Measurements from ENCODE around the gene EFCAB9.

Gene EFCAB9

DNA sequence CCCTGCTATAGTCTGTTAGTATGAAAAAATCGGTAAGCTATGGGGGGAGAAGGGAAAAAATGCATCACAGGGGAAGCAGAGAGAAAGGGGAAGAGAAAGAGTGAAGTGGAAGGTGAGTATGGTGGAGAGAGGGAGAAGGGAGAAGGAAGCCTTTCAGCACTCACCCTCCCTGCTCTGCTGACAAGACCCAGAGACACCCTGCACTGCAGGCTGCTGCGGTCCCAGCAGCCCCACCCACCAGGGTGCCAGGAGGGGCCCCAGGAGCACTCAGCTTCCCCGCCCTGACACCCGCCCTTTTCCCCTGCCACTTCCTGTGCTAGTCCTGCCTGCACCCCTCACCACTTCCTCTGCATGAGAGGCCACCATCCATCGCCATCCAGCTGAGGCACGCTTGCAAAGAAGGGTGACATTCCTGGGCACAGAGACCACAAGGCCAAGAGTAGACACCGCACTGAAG lies 18.7 kb upstream of the EFCAB9 start:
- no peaks in the 10 kb centered on the region for H3K9me3 Mint-ChIP-seq
- H3K27ac Mint-ChIP-seq: peak overlapping the region; percentile 91
- peaks cover 30% of the 10 kb centered on the region for H3K36me3 Mint-ChIP-seq (ENCODE audit: low read depth)
- H3K4me3 Mint-ChIP-seq: peak overlapping the region; percentile 80
- peaks cover 97% of the 10 kb centered on the region for H3K4me1 Mint-ChIP-seq (ENCODE audit: low read depth)
- no peaks in the 10 kb centered on the region for H3K27me3 Mint-ChIP-seq

DNA sequence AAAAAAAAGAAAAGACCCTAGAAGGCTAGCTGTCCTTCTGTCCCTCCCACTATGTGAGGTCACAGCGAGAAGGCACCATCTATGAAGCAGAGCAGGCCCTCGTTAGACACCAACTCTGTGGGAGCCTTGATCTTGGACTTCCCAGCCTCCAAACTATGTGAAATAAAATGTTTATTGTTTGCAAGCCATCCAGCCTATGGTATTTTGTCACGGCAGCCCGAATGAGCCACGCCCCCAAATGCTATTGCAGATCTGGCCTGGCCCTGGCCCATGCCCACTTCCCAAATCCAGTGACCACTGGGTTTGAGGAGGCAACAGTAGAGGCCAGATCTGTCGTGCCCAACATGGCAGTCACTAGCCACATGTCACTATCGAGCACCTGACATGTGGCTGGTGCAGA lies 16.8 kb upstream of the EFCAB9 start:
- Mint-ChIP-seq H3K9me3 (no peaks in the 10 kb centered on the region), H3K36me3 (ENCODE audit: low read depth) (peaks cover 21% of the 10 kb centered on the region), H3K27me3 (no peaks in the 10 kb centered on the region), H3K27ac (peak overlapping the region; percentile 75), H3K4me3 (peak overlapping the region; percentile 30), H3K4me1 (ENCODE audit: low read depth) (peaks cover 99% of the 10 kb centered on the region)

DNA sequence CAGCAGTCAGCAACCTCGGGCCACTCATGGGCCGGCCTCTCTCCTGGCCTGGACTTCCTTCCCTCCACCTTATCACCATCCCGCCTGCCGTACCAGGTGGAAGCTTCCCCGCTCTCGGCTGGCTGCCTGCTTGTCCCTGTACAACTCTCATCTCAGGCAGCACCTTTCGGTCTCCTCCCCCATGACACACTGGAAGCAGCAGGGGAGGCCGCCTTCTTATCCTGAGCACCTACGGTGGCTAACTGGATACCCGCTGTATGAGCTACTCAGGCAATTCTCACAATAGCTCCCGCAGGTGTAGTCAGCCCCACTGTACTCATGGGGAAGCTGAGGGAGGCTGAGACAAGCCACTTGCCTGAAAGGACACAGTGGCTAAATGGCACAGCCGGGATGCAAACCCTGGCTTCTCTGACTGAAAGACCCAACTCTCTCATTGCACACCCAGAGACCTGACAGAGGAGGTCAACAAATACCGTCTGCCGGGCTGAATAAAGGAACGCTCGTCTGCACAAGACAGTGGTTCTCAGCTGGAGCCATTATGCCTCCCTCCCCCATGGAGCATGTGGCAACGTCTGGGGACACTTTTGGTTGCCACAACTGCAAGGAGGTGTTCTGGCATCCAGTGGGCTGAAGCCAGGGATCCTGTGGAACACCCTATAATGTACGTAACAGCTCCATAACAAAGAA lies 15.5 kb upstream of the EFCAB9 start:
- H3K4me1 Mint-ChIP-seq (ENCODE audit: low read depth): peaks cover 100% of the 10 kb centered on the region
- H3K9me3 Mint-ChIP-seq: no peaks in the 10 kb centered on the region
- peaks cover 26% of the 10 kb centered on the region for H3K36me3 Mint-ChIP-seq (ENCODE audit: low read depth)
- peak overlapping the region; percentile 95 for H3K27ac Mint-ChIP-seq
- no peaks in the 10 kb centered on the region for H3K27me3 Mint-ChIP-seq
- H3K4me3 Mint-ChIP-seq: peak overlapping the region; percentile 73

DNA sequence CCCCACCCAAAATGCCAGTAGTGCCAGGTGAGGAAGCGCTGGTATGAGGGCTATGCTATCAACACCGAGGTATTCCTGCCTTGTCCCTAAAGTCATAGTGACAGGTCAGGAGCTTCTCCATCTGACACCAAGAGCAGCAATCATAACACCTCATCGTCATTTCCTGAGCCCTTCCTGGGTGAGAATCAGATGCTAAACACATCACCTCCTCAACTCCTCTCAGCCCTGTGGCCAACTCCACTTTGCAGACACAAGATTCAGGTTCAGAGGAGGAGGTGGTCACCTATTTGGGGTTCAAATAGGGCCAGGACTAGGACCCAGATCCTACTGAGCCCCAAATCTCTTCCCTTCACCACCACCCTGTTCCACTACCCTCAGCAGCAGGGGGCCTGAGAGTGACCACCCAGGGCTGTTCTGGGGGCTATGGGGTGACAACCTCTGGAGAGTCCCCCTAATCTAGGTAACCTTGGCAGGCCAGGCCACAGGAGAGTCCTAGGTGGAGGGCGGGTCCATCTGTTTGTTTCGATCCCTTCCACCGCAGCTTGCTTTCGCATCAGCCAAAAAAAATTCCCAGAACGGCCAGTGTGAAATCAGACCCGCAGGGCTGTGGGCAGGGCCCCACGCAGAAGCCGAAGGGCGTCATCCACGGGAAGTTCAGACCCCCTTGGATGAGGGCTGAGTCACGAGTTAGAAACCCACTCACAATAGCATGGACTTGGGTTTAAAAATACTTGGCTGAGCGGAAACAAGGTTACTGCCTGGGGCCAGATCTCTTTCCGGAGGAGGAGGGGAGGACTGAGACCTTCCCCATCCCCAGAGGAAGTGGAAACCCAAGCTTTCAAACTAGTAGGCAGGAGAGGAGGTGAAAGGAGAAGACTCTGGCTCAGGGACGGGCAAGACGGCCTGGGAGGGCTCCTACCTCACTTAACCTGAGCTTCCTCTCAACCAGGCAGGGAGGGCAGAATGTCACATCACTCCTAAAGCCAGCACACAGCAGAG lies 14.7 kb upstream of the EFCAB9 start:
- Mint-ChIP-seq H3K4me3 (peak overlapping the region; percentile 73), H3K4me1 (ENCODE audit: low read depth) (peaks cover 100% of the 10 kb centered on the region), H3K9me3 (no peaks in the 10 kb centered on the region), H3K36me3 (ENCODE audit: low read depth) (peaks cover 26% of the 10 kb centered on the region), H3K27me3 (no peaks in the 10 kb centered on the region), H3K27ac (peak overlapping the region; percentile 95)

DNA sequence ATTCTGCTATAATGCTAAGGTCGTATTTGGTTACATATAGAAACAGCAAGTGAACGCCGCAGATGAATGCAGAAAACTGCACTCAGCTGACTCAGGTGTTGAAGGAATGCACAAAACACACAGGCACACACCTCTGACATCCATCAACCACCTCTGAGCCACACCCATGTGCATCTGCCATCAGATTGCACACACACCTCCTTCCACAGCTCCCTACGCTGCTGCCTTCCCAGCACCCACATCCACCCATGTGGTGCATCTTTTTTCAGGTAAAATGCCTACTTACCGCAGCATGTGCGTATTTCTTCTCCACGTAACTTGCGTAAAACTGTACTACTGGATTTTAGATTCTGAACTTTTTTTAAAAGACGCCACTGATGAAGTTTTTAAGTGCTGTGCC lies 13.0 kb upstream of the EFCAB9 start:
- H3K36me3 Mint-ChIP-seq (ENCODE audit: low read depth): peaks cover 27% of the 10 kb centered on the region
- no peaks in the 10 kb centered on the region for H3K27me3 Mint-ChIP-seq

DNA sequence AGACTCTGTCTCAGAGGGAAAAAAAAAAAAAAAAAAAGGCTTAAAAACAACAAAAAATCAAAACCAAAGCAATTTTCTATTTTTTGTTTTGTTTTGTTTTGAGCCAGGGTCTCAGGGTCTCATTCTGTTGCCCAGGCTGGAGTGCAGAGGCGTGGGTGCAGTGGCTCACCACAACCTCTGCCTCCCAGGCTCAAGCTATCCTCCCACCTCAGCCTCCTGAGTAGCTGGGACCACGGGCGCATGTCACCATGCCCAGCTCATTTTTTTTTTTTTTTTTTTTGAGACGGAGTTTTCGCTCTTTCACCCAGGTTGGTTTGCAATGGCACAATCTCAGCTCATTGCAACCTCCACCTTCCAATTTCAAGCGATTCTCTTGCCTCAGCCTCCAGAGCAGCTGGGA lies 11.7 kb upstream of the EFCAB9 start:
- no peak overlapping the region for H3K4me3 Mint-ChIP-seq
- no peaks in the 10 kb centered on the region for H3K27me3 Mint-ChIP-seq
- no peaks in the 10 kb centered on the region for H3K9me3 Mint-ChIP-seq
- peak overlapping the region; percentile 98 for H3K27ac Mint-ChIP-seq
- H3K4me1 Mint-ChIP-seq (ENCODE audit: low read depth): peaks cover 94% of the 10 kb centered on the region
- peaks cover 27% of the 10 kb centered on the region for H3K36me3 Mint-ChIP-seq (ENCODE audit: low read depth)

More for the DNA sequence above, 13.0 kb upstream of the EFCAB9 start:
- no peaks in the 10 kb centered on the region for H3K9me3 Mint-ChIP-seq
- peak overlapping the region; percentile 95 for H3K27ac Mint-ChIP-seq
- peaks cover 100% of the 10 kb centered on the region for H3K4me1 Mint-ChIP-seq (ENCODE audit: low read depth)
- peak overlapping the region; percentile 73 for H3K4me3 Mint-ChIP-seq

DNA sequence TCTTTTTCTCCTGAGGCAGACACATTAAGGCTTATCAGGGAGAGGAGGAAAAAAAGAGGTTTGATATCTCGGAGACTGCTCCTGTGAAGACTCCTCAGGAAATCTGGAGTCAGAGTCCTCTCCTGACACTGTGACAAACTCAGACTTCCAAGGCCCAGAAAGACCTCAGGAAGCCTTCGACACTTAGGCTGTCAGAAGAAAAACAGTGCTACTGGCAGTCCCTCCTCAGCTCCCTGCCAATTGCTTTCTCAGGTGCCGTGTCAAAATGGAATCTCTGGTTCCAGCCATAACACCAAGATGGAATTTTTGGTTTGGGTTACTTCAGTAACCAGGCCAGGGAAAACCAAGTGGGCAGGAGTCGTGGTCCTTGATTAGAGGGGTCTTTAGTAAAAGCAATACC lies 10.1 kb upstream of the EFCAB9 start:
- H3K9me3 Mint-ChIP-seq: no peaks in the 10 kb centered on the region
- H3K27ac Mint-ChIP-seq: peak overlapping the region; percentile 98
- H3K27me3 Mint-ChIP-seq: no peaks in the 10 kb centered on the region
- peaks cover 80% of the 10 kb centered on the region for H3K4me1 Mint-ChIP-seq (ENCODE audit: low read depth)
- H3K36me3 Mint-ChIP-seq (ENCODE audit: low read depth): peaks cover 22% of the 10 kb centered on the region
- H3K4me3 Mint-ChIP-seq: peak overlapping the region; percentile 99

DNA sequence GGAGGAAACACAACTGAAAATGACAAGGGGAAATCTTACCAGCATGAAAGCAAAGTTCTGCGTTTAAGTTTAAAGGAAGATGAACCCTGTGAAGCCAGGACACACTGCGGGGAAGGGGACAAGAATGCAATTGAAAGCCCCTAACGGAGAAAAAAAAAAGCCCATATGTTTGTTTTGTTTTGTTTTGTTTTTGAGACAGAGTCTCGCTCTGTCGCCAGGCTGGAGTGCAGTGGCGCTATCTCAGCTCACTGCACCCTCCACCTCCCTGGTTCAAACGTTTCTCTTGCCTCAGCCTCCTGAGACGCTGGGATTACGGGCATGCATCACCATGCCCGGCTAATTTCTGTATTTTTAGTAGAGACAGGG lies 8.9 kb upstream of the EFCAB9 start:
- peak overlapping the region; percentile 98 for H3K27ac Mint-ChIP-seq
- H3K27me3 Mint-ChIP-seq: no peaks in the 10 kb centered on the region
- peaks cover 22% of the 10 kb centered on the region for H3K36me3 Mint-ChIP-seq (ENCODE audit: low read depth)
- H3K4me3 Mint-ChIP-seq: peak overlapping the region; percentile 99
- H3K9me3 Mint-ChIP-seq: no peaks in the 10 kb centered on the region
- peaks cover 75% of the 10 kb centered on the region for H3K4me1 Mint-ChIP-seq (ENCODE audit: low read depth)

- H3K36me3 Mint-ChIP-seq (ENCODE audit: low read depth): peaks cover 17% of the 10 kb centered on the region
- H3K27me3 Mint-ChIP-seq: no peaks in the 10 kb centered on the region
- peak overlapping the region; percentile 99 for H3K4me3 Mint-ChIP-seq
- peaks cover 64% of the 10 kb centered on the region for H3K4me1 Mint-ChIP-seq (ENCODE audit: low read depth)
- no peaks in the 10 kb centered on the region for H3K9me3 Mint-ChIP-seq
- peak overlapping the region; percentile 98 for H3K27ac Mint-ChIP-seq
Measured at GRCh38 chr5:172186114-172186695, 7.8 kb upstream of the EFCAB9 start.

GRCh38 chr5:172187118-172188032 lies 6.6 kb upstream of the EFCAB9 start:
- no peaks in the 10 kb centered on the region for H3K27me3 Mint-ChIP-seq
- peaks cover 52% of the 10 kb centered on the region for H3K4me1 Mint-ChIP-seq (ENCODE audit: low read depth)
- H3K27ac Mint-ChIP-seq: peak overlapping the region; percentile 98
- H3K36me3 Mint-ChIP-seq (ENCODE audit: low read depth): peaks cover 17% of the 10 kb centered on the region
- H3K9me3 Mint-ChIP-seq: no peaks in the 10 kb centered on the region
- peak overlapping the region; percentile 99 for H3K4me3 Mint-ChIP-seq

DNA sequence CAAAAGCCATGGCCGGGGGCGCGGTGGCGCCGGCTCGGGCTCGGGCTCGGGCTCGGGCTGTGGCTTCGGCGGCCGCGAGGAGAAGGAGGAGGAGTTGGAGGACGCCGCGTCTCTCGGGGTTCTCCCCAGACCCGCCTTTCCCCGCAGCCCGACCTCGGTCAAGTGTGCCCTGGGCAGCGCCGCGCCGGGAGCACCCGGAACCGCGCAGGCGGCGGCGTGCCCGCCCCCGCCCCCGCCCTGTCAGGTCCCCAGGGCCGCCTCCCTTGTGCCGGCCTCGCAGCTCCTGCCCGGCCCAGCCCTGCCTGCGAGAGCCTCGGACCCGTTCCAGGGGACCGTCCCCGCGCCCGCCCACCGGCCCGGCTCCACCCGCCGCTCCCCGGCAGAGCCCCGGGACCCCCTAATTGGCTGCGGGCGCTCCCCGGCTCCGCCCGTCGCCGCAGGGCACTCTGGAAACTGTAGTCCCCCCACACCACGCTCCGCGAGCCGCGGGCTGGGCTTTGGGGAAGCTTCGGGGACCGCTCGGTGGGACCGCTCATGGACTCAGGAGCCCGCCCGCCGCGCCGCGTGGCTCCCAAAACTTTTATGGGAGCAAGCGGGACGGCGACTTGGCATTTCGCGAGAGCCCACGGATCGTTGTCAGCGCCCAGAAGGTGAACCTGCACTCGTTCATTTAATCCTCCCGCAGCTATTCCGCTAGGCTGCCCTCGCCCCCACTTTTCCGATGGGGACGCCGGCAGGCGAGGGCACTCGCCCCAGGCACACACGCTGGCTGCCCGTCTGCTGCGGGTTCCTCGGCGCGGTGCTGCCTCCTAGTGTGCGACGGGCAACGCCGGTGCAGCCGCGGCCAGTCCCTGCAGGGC lies 5.7 kb upstream of the EFCAB9 start, which contains the start of gene STK10:
TSS of gene STK10 (minus strand) at position 192 of the 860 bp plus-strand sequence. CDS start at position 10, 182 bp downstream.
- Mint-ChIP-seq H3K36me3 (ENCODE audit: low read depth) (peaks cover 8% of the 10 kb centered on the region), H3K4me1 (ENCODE audit: low read depth) (peaks cover 43% of the 10 kb centered on the region), H3K9me3 (no peaks in the 10 kb centered on the region), H3K27ac (peak within 1 kb of the TSS; percentile 98), H3K4me3 (peak within 1 kb of the TSS; percentile 99), H3K27me3 (no peaks in the 10 kb centered on the region)

- Mint-ChIP-seq H3K9me3 (no peaks in the 10 kb centered on the region), H3K4me3 (peak overlapping the region; percentile 99), H3K36me3 (ENCODE audit: low read depth) (peaks cover 4% of the 10 kb centered on the region), H3K27ac (no peak overlapping the region), H3K27me3 (no peaks in the 10 kb centered on the region), H3K4me1 (ENCODE audit: low read depth) (peaks cover 35% of the 10 kb centered on the region)
Measured at GRCh38 chr5:172188893-172189692, 4.9 kb upstream of the EFCAB9 start.
